Putamen (tissue), 1 donor: ENCODE data around the gene BABAM2.
"Not testable (repeated sequence)": the region's sequence is repeated elsewhere in the genome, so short reads cannot be mapped to it uniquely, and the experiment has no call there.

Source experiments
- DNase-seq: peaks from one replicate; pipeline ENCODE4 v3.0.0-alpha.2; 2016; ENCODE audit warnings: low spot score

The BABAM2 gene

DNA sequence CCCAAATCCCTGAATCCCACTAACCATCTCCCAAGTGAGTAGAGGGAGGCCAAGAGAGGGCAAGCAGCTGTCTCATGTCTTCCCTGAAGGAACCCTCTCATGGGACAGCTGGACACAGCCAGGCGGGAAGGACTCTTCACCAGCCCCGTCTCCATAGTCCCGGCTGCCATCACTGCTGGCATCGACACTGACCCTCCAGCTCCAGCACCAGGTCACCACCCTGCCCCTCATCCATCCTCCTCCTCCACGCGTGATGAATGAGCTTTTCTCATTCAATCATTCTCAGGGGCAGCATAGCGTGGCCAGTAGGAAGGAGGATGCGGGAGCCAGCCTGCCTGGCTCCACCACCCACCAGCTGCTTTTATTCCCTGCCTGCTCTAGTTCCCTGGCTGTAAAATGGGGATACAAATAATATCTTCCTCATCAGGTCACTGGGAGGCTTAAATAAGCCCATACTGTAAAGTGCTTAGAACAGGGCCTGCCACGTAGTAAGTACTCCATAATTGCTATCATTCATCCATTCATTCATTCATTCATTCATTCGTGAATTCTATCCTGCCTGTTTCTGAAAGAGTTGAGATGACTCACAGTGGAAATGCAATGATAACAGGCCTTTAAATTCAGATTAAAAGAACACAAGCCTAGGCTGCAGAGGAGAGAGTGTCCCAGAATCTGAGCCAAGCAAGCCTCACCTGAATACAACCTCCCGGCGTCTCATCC, 471.6 kb downstream of the BABAM2 start:
- DNase-seq: no peak

DNA sequence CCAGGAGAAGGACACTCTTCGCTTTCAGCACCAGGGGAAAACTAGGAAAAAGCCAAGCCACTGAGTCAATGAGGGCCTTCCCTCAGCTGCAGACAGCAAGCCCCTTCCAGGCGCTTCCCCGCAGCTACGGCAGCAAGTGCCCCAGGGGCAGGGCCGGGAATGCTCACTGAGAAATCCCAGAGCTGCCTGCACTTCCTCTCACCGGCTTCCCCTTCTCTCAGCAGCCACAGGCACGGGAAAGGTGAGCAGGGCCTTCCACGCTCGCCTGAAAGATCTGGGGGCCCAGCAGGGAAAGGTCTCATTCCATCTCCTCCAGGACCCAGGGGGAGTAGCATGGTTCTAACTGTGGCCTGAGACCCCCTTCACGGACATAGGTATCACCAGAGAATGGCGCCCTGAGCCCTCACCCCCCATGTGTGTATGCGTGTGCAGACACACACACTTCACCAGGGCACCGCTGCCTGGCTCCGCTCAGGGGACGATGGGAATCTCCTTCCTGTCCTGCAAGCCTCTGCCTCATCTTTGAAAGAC, 472.5 kb downstream of the BABAM2 start:
- no peak for DNase-seq

DNA sequence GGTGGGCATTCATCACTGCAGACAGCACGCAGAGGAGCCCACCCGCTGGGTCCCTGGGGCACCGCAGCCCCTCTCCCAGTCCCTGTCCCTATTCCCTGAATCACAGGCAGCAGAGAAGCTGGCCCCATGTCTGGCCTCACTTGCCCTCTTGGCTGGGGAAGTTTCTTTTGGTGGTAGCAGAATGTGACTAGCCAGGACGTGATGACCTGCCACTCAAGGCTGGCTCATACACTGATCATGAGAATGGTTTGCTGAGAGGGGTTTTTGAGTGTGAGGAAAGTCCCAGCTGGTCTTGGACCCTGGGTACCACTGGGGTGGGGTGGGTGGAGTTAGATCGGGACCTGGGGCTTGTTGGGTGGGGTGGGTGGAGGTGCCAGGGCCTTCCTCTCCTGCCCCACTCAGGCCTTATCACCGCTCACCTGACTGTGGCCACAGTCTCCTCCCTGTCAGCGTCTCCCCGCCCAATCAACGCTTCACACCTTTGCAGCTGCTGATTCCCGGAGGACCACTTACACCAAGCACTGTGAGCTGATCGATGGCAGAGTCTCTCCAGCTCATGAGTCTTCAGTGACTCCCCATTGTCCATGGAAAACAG, 473.3 kb downstream of the BABAM2 start:
- DNase-seq: no peak

DNA sequence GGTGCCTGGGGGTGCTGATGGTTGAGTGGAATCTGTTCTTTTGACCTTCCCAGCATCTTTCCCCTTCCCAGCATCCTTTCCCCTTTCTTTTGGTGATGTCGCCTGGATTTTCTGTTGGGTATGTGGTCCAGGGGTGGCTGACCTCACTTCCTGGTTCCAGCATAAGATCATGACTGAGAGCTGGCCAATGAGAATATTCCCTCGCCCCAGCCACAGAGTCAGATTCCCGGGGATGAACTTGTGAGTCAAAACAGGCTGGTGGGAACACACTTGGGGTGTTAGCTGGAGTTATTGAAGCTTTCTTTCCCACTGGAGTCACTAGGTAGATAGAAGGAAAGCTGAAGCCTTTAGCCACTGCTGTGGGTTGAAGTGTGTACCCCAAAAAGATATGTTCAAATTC, 474.1 kb downstream of the BABAM2 start:
- no peak for DNase-seq

DNA sequence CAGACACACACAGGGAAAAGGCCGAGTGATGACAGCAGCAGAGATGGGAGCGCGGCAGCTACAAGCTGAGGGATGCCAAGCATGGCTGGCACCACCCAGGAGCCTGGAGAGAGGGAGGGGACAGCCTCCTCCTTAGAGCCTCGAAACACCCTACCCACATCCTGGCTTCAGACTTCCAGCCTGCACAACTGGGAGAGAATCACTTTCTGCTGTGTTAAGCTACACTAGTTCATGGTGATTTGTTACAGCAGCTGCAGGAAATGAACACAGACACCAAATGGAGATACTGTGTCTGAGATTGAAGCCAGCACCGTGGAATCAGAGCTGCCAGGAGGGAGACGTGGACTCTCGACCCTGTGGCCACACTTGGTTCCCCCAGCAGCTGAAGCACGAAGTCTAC, 474.6 kb downstream of the BABAM2 start:
- no peak for DNase-seq

DNA sequence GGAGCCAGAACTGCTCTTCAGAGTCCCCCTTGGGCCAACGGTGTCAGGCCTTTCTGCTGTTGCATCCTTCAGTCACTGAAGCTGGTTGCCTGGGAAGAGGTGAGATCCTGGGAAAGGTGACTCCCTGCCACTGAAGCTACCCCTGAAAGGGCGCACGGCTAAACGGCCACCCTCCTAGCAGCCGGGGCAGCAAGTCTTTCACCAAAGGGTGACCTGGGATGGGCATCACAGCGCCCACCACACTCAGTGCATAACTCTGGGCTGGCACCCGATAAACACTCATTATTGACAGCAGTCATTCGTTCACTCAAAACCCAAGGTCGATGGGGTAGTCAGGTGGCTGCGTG, 475.6 kb downstream of the BABAM2 start:
- no peak for DNase-seq

DNA sequence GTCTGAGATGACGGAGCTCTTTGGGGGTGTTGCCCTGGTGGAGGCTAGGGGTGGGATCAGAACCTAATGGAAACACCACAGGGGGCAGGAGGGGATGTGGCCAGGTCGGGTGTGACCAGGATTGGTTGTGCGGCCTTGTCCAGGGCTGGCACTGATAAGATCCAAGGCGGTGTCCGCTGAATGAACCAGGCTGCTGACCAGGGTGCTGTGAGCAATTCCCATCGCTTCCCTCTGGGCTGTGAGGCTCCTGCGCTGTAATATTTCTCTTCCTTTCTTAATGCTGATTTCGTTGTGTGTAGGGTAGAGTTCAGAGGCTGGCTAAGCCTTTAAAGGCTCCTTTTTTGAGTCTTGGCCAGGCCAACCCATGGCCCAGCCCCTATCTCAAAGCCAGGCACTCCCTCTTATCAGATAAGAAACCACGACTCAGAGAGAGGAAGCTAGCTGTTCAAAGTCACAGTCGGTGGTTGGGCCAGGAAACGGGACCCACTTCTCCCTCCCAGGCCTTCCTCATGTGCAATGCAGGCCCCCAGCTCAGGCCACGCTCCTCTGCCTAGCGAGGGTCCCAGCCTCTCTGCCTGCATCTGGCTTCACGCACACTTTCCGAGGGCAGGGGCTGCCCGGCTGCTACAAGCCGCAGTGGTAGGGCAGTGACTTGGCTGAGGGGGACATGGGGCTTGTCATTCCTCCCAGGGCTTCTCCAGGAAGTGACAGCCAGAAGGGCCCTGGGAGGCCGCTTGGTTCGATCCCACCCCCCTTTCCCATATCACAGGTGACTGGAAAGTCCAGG, 476.2 kb downstream of the BABAM2 start:
- no peak for DNase-seq

DNA sequence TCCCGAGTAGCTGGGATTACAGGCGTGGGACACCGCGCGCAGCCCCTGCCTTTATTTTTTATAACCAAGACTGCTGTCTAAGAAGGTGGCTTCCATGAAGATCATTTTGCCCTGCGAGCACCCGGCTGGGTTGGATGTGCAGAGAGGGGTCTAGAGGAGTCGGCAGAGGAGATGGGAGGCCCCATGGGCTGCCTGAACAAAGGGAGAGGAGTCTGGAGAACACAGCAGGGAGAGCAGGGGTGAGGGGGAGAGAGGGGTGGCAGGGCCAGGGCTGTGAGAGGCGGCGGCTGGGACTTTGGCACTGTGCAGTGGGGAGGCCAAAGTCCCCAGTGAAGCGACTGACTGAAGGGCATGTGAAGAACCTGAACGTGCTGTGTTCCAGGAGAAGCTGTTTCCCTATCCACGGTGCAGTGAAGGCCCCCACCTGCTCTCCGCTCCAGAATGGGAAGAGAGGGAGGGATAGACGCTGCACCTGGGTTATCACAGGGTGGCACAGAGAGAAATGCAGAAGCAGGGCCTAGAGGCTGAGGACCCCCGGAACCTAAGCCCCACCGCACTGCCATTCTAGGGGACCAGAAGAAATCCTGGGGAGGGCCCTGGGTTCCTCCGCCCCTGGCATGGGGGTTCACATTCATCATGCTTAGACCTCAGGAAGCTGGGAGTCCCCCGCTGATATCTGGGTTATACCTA, 477.3 kb downstream of the BABAM2 start:
- DNase-seq: no peak

DNA sequence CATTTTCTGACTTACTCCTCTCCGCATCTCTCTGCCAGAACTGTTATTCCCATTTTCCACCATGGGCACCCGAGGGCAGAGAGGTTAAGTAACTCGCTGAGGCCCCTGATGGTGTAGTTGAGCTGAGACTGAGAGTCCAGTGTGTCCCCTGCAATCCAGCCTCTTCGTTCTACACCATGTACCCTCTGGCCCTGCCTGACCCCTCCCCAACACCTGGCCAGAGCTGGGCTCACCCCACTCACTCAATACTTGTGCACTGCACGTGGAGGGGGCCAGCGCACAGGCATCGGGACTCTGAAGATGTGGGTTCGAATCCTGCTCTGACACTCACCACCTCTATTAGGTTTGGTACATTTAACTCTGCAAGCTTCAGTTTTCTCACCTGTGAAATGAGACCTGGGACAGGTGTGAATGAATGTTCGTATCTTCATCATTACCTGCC, 477.8 kb downstream of the BABAM2 start:
- DNase-seq: no peak

DNA sequence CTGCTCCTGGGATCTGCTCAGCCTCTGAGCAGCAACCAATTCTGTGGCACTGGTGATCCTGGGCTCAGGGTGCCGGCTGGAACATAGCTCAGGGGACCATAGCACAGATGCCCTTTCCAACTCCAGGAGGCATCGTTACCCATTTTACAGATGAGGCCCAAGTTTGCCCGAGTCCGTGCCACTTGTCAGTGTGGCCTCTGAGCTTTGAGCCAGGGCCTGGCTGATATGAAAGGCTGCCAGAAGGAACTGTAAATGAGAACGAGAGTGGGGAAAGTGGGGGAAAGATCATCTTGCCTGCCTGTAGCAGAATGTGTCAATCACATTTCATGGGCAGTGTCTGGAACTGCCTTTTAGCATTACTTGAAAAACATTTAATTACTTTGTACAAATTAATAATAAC, 478.8 kb downstream of the BABAM2 start:
- no peak for DNase-seq

DNA sequence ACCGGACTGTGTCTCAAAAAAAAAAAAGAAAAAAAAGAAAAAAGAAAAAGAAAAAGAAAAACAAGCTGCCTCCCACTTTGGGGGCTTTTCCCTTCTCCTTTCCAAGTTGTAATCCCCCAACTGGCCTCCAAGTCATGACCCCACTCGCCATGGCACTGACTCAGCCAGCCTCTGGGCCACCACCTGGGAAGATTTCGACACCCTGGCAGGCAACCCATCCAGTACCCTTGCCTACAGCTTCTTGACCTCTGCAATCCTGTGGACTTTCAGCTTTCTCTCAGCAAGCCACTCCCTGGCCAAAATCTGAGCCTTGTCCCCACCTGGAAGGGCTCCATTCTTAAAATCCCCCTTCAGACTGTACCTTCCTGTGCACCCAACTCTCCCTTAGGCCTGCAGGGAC, 479.8 kb downstream of the BABAM2 start:
- DNase-seq: no peak

DNA sequence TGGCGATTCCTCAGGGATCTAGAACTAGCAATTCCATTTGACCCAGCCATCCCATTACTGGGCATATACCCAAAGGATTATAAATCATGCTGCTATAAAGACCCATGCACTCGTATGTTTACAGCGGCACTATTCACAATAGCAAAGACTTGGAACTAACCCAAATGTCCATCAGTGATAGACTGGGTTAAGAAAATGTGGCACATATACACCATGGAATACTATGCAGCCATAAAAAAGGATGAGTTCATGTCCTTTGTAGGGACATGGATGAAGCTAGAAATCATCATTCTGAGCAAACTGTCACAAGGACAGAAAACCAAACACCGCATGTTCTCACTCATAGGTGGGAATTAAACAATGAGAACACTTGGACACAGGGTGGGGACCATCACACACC, 481.2 kb downstream of the BABAM2 start:
- not testable (repeated sequence) for DNase-seq

DNA sequence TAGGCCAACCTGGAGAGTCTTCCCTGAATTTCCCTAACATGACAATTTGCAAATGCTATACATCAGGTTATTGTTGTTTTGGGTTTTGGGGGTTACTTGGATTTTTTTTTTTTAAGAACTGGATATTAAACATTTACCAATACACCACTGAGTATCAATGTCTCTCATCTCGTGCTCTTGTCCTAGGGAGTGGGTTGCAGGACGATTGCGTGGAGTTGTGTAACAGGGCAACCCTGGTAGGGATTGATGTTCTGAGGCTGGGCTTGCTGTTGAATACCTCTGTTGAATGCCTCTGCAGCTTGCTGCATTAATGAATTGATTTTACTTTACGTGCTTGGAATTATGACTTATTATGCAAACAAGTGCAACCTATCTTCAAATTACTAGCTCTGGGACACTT, 483.3 kb downstream of the BABAM2 start:
- DNase-seq: no peak

DNA sequence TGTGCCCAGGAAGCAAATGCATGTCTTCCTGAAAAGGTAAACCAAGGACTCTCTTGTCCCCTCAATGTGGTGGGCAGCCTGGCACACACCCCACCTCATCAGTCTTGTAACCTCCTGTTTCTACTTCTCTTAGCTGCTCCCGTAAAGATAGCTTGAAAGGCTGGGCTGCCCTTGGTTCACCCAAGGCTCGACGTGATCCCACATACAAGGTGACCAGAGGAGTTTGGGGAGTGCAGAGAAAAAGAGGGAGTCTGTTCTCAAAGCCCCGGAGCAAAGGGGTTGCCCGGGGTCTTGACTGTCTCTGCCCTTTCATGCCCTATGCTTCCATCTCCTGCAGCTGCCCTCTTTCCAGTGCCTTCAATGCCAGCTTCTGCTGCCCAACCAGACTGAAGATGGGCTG, 483.8 kb downstream of the BABAM2 start:
- DNase-seq: no peak

DNA sequence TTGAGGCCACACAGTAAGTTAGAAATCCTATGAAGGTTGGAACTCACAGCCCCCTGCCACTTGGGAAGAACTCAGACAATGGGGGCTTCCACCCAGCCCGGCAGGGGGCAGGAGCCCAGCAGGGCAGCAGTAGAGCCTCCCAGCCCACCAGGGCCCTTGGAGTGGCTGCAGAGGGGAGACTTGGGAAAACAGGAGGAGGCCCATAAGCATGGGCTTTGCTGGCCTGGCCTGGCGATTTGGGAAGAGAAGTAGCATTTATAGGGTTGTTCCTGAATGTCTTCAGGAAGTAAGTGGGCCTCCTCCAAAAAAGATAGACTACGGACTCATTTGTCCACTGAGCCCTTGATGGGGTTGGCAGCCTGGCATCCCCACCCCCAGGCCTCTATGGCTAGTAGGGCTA, 484.7 kb downstream of the BABAM2 start:
- DNase-seq: no peak

DNA sequence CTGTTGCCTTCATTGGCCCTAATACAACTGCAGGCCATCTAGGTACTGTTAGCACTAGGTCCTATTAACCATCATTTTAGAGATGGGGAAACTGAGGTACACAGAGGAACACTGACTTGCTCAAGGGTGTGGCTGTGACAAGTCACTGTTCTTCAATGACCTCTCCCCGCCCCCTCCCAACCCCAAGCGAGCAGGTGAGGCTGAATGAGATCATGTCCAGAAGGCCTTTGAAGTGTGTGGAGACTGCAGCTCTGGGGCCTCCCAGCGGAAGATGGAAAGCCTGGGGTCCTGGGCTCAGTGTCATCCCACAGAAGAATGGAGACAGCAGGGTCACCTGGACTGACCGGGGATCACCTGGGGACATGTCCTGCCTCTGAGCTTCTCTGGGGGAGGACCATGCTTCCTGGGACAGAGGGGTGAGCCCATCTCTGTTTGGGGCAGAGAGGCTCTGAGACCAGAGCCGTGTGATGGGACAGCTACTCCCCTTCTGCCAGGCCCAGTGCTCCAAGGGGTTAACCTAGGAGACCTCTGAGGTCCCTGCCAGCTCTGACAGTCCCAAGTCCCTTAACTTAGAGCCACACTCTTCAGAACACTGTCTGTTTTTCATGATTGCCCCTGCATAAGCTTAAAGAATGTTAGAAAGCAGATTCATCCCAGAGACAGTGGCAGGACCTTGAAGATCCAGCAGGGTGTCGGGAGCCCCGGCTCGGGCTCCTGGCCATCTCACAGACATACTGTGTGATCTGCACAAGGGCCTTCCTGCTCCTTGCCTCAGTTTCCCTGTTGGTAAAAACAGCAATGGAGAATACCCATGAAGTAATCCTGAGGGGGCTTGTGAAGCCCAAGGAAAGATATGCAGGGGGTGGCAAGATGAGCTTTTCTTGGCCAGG, 485.5 kb downstream of the BABAM2 start:
- DNase-seq: no peak

DNA sequence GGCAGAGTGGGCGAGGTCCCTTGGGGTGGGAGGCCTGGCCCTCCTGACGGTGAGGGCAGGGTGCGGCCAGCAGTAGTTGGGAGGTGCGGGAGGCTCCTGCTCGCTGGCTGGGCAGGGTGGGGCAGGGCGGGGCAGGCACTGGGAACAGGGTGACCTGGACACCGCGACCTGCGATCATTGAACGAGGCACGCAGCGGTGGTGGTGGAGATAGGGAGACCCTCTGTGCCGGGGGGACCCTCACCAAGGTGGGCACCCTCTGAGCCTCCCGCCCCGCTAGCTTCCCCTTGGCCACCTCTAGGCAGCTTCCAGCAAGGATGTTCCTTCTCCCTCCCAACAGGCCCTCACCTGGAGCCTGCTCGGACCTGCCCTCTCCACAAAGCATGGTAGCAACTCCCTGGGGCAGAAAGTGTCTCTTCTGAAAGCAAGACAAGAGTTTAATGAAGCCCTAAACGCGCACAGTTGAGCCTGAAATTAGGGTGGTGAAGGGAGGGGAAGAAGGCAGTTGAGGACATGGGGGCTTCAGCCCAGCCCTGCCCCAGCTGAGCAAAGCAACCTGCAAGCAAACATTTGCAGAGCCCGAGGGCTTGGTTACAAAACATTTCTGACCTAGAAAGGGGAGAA, 486.8 kb downstream of the BABAM2 start:
- DNase-seq: no peak

DNA sequence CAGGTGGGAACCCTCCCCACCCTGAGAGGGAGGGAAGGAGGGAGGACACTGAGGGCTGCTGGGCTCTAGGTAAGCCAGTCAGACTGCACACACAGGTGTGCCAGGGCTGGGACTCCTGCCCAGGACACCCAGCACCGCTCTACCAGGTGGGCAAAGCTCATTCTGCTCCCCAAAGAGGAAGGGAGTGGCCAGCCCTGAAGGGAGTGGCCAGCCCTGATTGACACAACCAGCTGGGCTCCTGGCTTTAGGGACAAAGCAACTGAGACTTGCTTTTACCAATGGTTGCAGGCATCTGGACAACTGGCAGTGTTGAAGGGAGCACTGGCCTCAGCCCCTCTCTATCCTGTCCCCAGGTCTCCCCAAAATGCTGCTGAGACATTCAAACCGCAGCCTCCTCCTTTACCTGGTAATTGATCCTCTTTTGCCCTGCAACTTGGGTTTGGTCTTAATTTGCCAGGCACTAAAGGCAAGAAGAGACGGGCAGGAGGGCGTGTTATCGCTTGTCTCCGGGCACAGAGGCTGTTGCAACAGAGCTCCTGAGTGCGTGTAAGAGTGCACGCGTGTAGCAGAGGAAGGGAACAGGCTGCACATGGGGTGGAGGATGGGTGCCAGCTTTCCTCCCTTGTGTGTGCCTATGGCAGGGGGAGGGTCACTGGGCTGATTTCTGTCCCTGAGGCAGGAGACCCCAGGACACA, 487.6 kb downstream of the BABAM2 start:
- DNase-seq: no peak

DNA sequence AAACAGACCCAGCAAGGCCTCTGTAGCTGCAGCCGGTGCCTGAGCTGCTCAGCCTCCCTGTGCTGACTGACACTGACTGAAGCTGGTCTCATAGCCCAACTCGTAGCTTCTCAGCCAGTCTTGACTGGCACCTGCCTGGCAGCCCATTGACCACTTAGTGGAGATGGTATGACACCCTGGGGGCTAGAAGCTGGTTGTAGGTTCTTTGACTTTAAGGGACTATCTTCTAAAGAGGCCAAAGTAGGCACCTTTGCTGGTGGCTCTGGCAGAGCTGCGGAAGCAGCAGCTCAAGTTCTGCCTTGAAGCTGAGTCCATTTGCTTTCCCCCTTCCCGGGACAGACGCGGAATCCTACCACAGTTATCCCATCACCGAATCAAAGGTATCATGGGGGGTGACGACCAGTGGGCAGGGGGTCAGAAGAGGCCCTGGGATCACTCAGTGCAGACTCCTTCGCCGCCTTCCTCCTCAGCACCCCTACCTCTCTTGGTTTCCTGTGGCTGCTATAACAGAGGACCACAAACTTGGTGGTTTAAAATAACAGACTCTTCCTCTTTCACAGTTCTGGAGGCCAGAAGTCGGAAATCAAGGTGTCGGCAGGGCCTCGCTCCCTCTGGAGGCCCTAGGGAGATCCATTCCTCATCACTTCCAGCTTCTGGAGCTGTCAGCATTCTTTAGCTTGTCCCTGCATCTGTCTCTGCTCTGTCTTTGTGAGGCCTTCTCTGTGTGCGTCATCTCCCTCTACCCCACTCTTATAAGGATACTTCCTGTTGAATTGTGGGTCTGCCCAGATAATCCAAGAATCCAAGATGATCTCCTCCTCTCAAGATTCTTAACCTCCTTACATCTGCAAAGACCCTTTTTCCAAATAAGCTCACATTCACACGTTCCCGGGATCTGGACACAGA, 488.4 kb downstream of the BABAM2 start:
- no peak for DNase-seq
